HepG2 (cell line): ENCODE data around the gene GAS5.

Experiments used
- FOXJ3 ChIP-seq: sonication (generic); formaldehyde crosslinking; IDR thresholded peaks from 2 replicates; pipeline ENCODE4 v1.4.0; 2020; ENCODE audit warnings: missing genetic modification reagents, mild to moderate bottlenecking, borderline replicate concordance
- GATAD1 ChIP-seq: IDR thresholded peaks from 2 replicates; pipeline ENCODE4 v1.6.1; 2016; ENCODE audit warnings: missing genetic modification reagents, missing compliant biosample characterization
- JUND ChIP-seq: sonication (generic); formaldehyde crosslinking; IDR thresholded peaks from 2 replicates; pipeline ENCODE4 v1.8.0; 2022; ENCODE audit warnings: mild to moderate bottlenecking, missing genetic modification reagents
- NFIC ChIP-seq: IDR thresholded peaks from 2 replicates; pipeline ENCODE4 v1.6.1; 2012; ENCODE audit warnings: mild to moderate bottlenecking, low read length, inconsistent platforms
- POLR2AphosphoS2 ChIP-seq: IDR thresholded peaks from 2 replicates; pipeline ENCODE4 v1.6.1; 2011; ENCODE audit warnings: low read depth, low read length, improper control_type of control experiment
- POLR2AphosphoS5 ChIP-seq: IDR thresholded peaks from 2 replicates; pipeline ENCODE4 v1.6.1; 2012; ENCODE audit warnings: low read depth, low read length
- RAD21 ChIP-seq: fragments of 450-650 bp; formaldehyde crosslinking; IDR thresholded peaks from 2 replicates; pipeline ENCODE4 v1.5.0; 2020; ENCODE audit warnings: mild to moderate bottlenecking
- REL ChIP-seq: sonication (generic); formaldehyde crosslinking; conservative IDR thresholded peaks from 2 replicates; pipeline ENCODE4 v1.8.0; 2022; ENCODE audit warnings: mild to moderate bottlenecking, missing genetic modification reagents, moderate library complexity
- YY1 ChIP-seq: IDR thresholded peaks from 2 replicates; pipeline ENCODE4 v1.6.1; 2011; ENCODE audit warnings: low read length, low read depth, moderate library complexity, mild to moderate bottlenecking; ENCODE audit not compliant: insufficient read depth, insufficient replicate concordance
- ZNF263 ChIP-seq: sonication (generic); formaldehyde crosslinking; IDR thresholded peaks from 2 replicates; pipeline ENCODE4 v1.4.0; 2020; ENCODE audit warnings: missing genetic modification reagents
- ZNF792 ChIP-seq: IDR thresholded peaks from 2 replicates; pipeline ENCODE4 v1.6.1; 2016
- TF ChIP-seq, protein P1 (sequence below): sonication (generic); formaldehyde crosslinking; IDR thresholded peaks from 2 replicates; pipeline ENCODE4 v1.5.0; 2020; ENCODE audit warnings: mild to moderate bottlenecking, missing genetic modification reagents, moderate library complexity

DNA sequence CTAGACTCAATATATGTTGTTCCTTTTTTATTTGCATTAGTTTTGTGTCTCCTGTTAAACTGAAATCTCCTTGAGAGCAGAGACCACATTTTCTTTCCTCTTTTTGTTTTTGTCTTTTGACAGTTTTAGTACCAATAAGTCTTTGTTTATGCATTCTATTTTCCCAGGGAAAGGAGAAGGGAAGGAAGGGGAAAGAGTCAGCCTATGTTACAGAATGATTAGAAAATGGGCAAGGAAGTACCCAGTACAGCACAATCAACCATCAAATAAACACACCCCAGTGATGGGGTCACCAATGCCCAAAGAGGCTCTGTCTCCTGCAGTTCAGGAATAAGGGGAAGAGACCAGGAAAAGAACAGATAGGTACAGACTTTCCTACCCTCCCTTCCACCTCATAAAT, 10.5 kb upstream of the GAS5 start:
- TF ChIP-seq FOXJ3 (CRISPR knock-in tag) (no peak), ZNF263 (no peak), RAD21 (CRISPR knock-in tag) (no peak), REL (CRISPR knock-in tag) (no peak), JUND (CRISPR knock-in tag) (no peak), ZNF792 (CRISPR knock-in tag) (no peak), GATAD1 (CRISPR knock-in tag) (no peak), YY1 (no peak), NFIC (no peak), POLR2AphosphoS2 (no peak), POLR2AphosphoS5 (no peak)
- TF ChIP-seq, protein P1, sequence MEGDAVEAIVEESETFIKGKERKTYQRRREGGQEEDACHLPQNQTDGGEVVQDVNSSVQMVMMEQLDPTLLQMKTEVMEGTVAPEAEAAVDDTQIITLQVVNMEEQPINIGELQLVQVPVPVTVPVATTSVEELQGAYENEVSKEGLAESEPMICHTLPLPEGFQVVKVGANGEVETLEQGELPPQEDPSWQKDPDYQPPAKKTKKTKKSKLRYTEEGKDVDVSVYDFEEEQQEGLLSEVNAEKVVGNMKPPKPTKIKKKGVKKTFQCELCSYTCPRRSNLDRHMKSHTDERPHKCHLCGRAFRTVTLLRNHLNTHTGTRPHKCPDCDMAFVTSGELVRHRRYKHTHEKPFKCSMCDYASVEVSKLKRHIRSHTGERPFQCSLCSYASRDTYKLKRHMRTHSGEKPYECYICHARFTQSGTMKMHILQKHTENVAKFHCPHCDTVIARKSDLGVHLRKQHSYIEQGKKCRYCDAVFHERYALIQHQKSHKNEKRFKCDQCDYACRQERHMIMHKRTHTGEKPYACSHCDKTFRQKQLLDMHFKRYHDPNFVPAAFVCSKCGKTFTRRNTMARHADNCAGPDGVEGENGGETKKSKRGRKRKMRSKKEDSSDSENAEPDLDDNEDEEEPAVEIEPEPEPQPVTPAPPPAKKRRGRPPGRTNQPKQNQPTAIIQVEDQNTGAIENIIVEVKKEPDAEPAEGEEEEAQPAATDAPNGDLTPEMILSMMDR: no peak
